ENCODE results near the gene RTN4IP1.

The RTN4IP1 gene

GRCh38 chr6:106535012-106535411 lies 94.3 kb downstream of the RTN4IP1 start:
- H3K27ac ChIP-seq, result no peak overlapping the region
- no peak for TF ChIP-seq CTCF (conservative IDR thresholded peaks at IDR 0.05)

- no peak overlapping the region for H3K27ac ChIP-seq
- no peak for TF ChIP-seq CTCF (conservative IDR thresholded peaks at IDR 0.05)
Observed at GRCh38 chr6:106534564-106534982, 94.7 kb downstream of the RTN4IP1 start.

GRCh38 chr6:106534004-106534403 lies 95.3 kb downstream of the RTN4IP1 start:
- H3K27ac ChIP-seq, result no peak overlapping the region
- no peak for TF ChIP-seq CTCF (conservative IDR thresholded peaks at IDR 0.05)

- no peak for TF ChIP-seq CTCF (conservative IDR thresholded peaks at IDR 0.05)
- H3K27ac ChIP-seq, result no peak overlapping the region
Observed at GRCh38 chr6:106533054-106533453, 96.2 kb downstream of the RTN4IP1 start.

GRCh38 chr6:106530502-106530901 lies 98.8 kb downstream of the RTN4IP1 start:
- H3K27ac ChIP-seq, result peak overlapping the region; percentile 25; the same call in 1 of the 2 replicates
- TF ChIP-seq CTCF (conservative IDR thresholded peaks at IDR 0.05), result no peak

- peak overlapping the region; percentile 25 for H3K27ac ChIP-seq
- no peak for TF ChIP-seq CTCF (conservative IDR thresholded peaks at IDR 0.05)
Observed at GRCh38 chr6:106530026-106530425, 99.3 kb downstream of the RTN4IP1 start.

- H3K27ac ChIP-seq, result peak overlapping the region; percentile 25
- TF ChIP-seq CTCF (conservative IDR thresholded peaks at IDR 0.05), result no peak
Observed at GRCh38 chr6:106529438-106529837, 99.9 kb downstream of the RTN4IP1 start.

GRCh38 chr6:106528521-106528920 lies 100.8 kb downstream of the RTN4IP1 start:
- TF ChIP-seq CTCF (conservative IDR thresholded peaks at IDR 0.05), result no peak
- peak overlapping the region; percentile 69 for H3K27ac ChIP-seq

All from VCaP (cell line).